ENCODE data around the gene RTN1.

GRCh38 chr14:59882957-59883356 is 12.4 kb upstream of the RTN1 start:
- TF ChIP-seq, protein P1, sequence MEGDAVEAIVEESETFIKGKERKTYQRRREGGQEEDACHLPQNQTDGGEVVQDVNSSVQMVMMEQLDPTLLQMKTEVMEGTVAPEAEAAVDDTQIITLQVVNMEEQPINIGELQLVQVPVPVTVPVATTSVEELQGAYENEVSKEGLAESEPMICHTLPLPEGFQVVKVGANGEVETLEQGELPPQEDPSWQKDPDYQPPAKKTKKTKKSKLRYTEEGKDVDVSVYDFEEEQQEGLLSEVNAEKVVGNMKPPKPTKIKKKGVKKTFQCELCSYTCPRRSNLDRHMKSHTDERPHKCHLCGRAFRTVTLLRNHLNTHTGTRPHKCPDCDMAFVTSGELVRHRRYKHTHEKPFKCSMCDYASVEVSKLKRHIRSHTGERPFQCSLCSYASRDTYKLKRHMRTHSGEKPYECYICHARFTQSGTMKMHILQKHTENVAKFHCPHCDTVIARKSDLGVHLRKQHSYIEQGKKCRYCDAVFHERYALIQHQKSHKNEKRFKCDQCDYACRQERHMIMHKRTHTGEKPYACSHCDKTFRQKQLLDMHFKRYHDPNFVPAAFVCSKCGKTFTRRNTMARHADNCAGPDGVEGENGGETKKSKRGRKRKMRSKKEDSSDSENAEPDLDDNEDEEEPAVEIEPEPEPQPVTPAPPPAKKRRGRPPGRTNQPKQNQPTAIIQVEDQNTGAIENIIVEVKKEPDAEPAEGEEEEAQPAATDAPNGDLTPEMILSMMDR (IDR thresholded peaks at IDR 0.05; ENCODE audit: poor library complexity, severe bottlenecking), result no peak
- TF ChIP-seq POLR2AphosphoS5 (IDR thresholded peaks at IDR 0.05), result no peak
- TF ChIP-seq EZH2 (IDR thresholded peaks at IDR 0.05; ENCODE audit: borderline replicate concordance, insufficient read depth, low read length, poor library complexity, severe bottlenecking), result no peak
- TF ChIP-seq RAD21 (conservative IDR thresholded peaks at IDR 0.05), result no peak
- TF ChIP-seq, protein P2, sequence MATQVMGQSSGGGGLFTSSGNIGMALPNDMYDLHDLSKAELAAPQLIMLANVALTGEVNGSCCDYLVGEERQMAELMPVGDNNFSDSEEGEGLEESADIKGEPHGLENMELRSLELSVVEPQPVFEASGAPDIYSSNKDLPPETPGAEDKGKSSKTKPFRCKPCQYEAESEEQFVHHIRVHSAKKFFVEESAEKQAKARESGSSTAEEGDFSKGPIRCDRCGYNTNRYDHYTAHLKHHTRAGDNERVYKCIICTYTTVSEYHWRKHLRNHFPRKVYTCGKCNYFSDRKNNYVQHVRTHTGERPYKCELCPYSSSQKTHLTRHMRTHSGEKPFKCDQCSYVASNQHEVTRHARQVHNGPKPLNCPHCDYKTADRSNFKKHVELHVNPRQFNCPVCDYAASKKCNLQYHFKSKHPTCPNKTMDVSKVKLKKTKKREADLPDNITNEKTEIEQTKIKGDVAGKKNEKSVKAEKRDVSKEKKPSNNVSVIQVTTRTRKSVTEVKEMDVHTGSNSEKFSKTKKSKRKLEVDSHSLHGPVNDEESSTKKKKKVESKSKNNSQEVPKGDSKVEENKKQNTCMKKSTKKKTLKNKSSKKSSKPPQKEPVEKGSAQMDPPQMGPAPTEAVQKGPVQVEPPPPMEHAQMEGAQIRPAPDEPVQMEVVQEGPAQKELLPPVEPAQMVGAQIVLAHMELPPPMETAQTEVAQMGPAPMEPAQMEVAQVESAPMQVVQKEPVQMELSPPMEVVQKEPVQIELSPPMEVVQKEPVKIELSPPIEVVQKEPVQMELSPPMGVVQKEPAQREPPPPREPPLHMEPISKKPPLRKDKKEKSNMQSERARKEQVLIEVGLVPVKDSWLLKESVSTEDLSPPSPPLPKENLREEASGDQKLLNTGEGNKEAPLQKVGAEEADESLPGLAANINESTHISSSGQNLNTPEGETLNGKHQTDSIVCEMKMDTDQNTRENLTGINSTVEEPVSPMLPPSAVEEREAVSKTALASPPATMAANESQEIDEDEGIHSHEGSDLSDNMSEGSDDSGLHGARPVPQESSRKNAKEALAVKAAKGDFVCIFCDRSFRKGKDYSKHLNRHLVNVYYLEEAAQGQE (IDR thresholded peaks at IDR 0.05; ENCODE audit: borderline replicate concordance), result no peak
- TF ChIP-seq EP300 (conservative IDR thresholded peaks at IDR 0.05; ENCODE audit: poor library complexity, severe bottlenecking), result no peak
- no peak for TF ChIP-seq TAF1 (IDR thresholded peaks at IDR 0.05; ENCODE audit: low read depth)

Data from neural cell (in vitro differentiated cells).